ENCODE measurements around the gene NKX2-4. TPM values are rescaled to one million over a fixed set of nuclear protein-coding genes. Genes with fewer than 3 reads are reported as not detected.

The NKX2-4 gene
- total and polyA plus RNA-seq, 2 donors (not counting 1 experiment from before 2014, with no cell fraction given): not detected

GRCh38 chr20:21411725-21412124 is 14.4 kb upstream of the NKX2-4 start:
- H3K27me3 ChIP-seq (replicated peaks in 1 of 4; ENCODE audit: control extremely low read depth in 1 of 4, control insufficient read depth in 3 of 4, insufficient read depth in 4 of 4, low read length in 3 of 4): peaks cover 0 to 11% (median 6%) of the 10 kb centered on the region in 4 experiments
- no peak overlapping the region for H3K4me3 ChIP-seq (ENCODE audit: control extremely low read depth in 1 of 5, extremely low read depth in 1 of 5, insufficient read depth in 1 of 5, low read depth in 2 of 5, low read length in 4 of 5)
- H3K4me1 Mint-ChIP-seq: no peaks in the 10 kb centered on the region
- no peak overlapping the region for H2AFZ ChIP-seq (ENCODE audit: insufficient read depth, low read depth, low read length, poor library complexity, severe bottlenecking)
- H3K4me1 ChIP-seq (ENCODE audit: control insufficient read depth in 2 of 2, insufficient read depth in 2 of 2, low read length in 2 of 2): no peaks in the 10 kb centered on the region
- no peaks in the 10 kb centered on the region for H4K20me1 ChIP-seq (ENCODE audit: control insufficient read depth, insufficient read depth, low read length, poor library complexity, severe bottlenecking)
- POLR2A ChIA-PET: no interaction called here
- no peaks in the 10 kb centered on the region for H3K36me3 ChIP-seq (replicated peaks in 1 of 2; ENCODE audit: control extremely low read depth in 1 of 2, control insufficient read depth in 1 of 2, extremely low read depth in 1 of 2, insufficient read depth in 2 of 2, low read length in 1 of 2)
- no peak overlapping the region for H3K27ac ChIP-seq (ENCODE audit: low read length in 2 of 2)
- H3K9me3 ChIP-seq (ENCODE audit: control extremely low read depth in 1 of 3, control insufficient read depth in 2 of 3, insufficient read depth in 1 of 3, low read length in 2 of 3): peaks cover 3 to 6% (median 4%) of the 10 kb centered on the region in 3 donors
- ATAC-seq (ENCODE audit: low read depth) (no peak), DNase-seq (no peak)
- CTCF ChIA-PET: no interaction called here
- intact Hi-C loops (cut with micrococcal nuclease): no loop called here
- peaks cover 18% of the 10 kb centered on the region for H3K9me3 Mint-ChIP-seq (ENCODE audit: insufficient read depth)
- no peak overlapping the region for H3K4me3 Mint-ChIP-seq
- peaks cover 58% of the 10 kb centered on the region for H3K27me3 Mint-ChIP-seq
- H3K79me2 ChIP-seq (ENCODE audit: control insufficient read depth, insufficient read depth, low read length): no peaks in the 10 kb centered on the region
- TF ChIP-seq EZH2 (IDR thresholded peaks at IDR 0.05; ENCODE audit: borderline replicate concordance, insufficient read depth, low read depth, low read length, poor library complexity, severe bottlenecking): no peak
- TF ChIP-seq, protein P1, sequence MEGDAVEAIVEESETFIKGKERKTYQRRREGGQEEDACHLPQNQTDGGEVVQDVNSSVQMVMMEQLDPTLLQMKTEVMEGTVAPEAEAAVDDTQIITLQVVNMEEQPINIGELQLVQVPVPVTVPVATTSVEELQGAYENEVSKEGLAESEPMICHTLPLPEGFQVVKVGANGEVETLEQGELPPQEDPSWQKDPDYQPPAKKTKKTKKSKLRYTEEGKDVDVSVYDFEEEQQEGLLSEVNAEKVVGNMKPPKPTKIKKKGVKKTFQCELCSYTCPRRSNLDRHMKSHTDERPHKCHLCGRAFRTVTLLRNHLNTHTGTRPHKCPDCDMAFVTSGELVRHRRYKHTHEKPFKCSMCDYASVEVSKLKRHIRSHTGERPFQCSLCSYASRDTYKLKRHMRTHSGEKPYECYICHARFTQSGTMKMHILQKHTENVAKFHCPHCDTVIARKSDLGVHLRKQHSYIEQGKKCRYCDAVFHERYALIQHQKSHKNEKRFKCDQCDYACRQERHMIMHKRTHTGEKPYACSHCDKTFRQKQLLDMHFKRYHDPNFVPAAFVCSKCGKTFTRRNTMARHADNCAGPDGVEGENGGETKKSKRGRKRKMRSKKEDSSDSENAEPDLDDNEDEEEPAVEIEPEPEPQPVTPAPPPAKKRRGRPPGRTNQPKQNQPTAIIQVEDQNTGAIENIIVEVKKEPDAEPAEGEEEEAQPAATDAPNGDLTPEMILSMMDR (IDR thresholded peaks at IDR 0.05): no peak
- H3K27ac Mint-ChIP-seq: no peak overlapping the region
- H3K4me2 ChIP-seq (replicated peaks; ENCODE audit: low read depth, low read length, poor library complexity, severe bottlenecking): no peak overlapping the region
- H3K9ac ChIP-seq (ENCODE audit: low read length): no peak overlapping the region

GRCh38 chr20:21399005-21399475 is 1.7 kb upstream of the NKX2-4 start:
- Mint-ChIP-seq H3K27ac (no peak overlapping the region), H3K4me1 (peaks cover 9% of the 10 kb centered on the region), H3K9me3 (ENCODE audit: insufficient read depth) (no peaks in the 10 kb centered on the region), H3K4me3 (no peak overlapping the region), H3K27me3 (peaks cover 64% of the 10 kb centered on the region)
- Histone ChIP-seq H3K9me3 (ENCODE audit: control extremely low read depth in 1 of 3, control insufficient read depth in 2 of 3, insufficient read depth in 1 of 3, low read length in 2 of 3) (peaks cover 2 to 9% (median 4%) of the 10 kb centered on the region in 3 donors), H3K9ac (ENCODE audit: low read length) (no peak overlapping the region), H3K27me3 (replicated peaks in 1 of 4; ENCODE audit: control extremely low read depth in 1 of 4, control insufficient read depth in 3 of 4, insufficient read depth in 4 of 4, low read length in 3 of 4) (peaks cover 4 to 62% (median 34%) of the 10 kb centered on the region in 4 experiments), H3K4me2 (replicated peaks; ENCODE audit: low read depth, low read length, poor library complexity, severe bottlenecking) (no peak overlapping the region), H4K20me1 (ENCODE audit: control insufficient read depth, insufficient read depth, low read length, poor library complexity, severe bottlenecking) (no peaks in the 10 kb centered on the region), H3K36me3 (replicated peaks in 1 of 2; ENCODE audit: control extremely low read depth in 1 of 2, control insufficient read depth in 1 of 2, extremely low read depth in 1 of 2, insufficient read depth in 2 of 2, low read length in 1 of 2) (no peaks in the 10 kb centered on the region), H2AFZ (ENCODE audit: insufficient read depth, low read depth, low read length, poor library complexity, severe bottlenecking) (no peak overlapping the region), H3K4me1 (ENCODE audit: control insufficient read depth in 2 of 2, insufficient read depth in 2 of 2, low read length in 2 of 2) (peaks cover 7 to 18% of the 10 kb centered on the region in 2 donors), H3K79me2 (ENCODE audit: control insufficient read depth, insufficient read depth, low read length) (no peaks in the 10 kb centered on the region), H3K4me3 (ENCODE audit: control extremely low read depth in 1 of 5, extremely low read depth in 1 of 5, insufficient read depth in 1 of 5, low read depth in 2 of 5, low read length in 4 of 5) (no peak overlapping the region), H3K27ac (ENCODE audit: low read length in 2 of 2) (no peak overlapping the region)
- no CpG with 5 or more reads among the region's 5 CpGs for WGBS (ENCODE audit: insufficient coverage)
- DNase-seq (no peak), ATAC-seq (ENCODE audit: low read depth) (no peak)
- CTCF ChIA-PET: no interaction called here
- intact Hi-C loops (cut with micrococcal nuclease): loop anchor here (5.0 to 10.0 kb wide), 2 partner anchors 94 to 108 kb away; partner anchors contain the start of gene XRN2
- TF ChIP-seq EZH2 (IDR thresholded peaks at IDR 0.05; ENCODE audit: borderline replicate concordance, insufficient read depth, low read depth, low read length, poor library complexity, severe bottlenecking): no peak
- POLR2A ChIA-PET: no interaction called here
